ENCODE results near the gene TSPAN18.

DNA sequence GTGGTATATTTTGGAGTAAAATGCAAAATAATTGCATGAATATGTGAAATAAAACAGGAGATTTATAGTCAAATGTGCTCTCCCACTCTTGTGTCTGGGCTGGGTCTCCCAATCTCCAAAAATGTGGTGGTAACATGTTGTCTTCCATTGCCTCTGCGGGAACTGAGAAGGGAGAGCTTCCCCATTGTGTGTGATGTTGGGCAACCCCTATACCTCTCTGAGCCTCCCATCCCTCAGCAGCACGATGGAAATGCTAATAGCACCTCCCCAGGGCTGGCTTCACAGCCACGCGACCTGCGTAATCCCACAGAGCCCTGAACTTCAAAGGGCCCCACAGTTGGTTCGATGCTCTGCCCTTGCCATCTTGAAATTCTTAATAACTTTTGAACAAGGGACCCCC, 151.9 kb downstream of the TSPAN18 start:
- TF ChIP-seq, protein P1, sequence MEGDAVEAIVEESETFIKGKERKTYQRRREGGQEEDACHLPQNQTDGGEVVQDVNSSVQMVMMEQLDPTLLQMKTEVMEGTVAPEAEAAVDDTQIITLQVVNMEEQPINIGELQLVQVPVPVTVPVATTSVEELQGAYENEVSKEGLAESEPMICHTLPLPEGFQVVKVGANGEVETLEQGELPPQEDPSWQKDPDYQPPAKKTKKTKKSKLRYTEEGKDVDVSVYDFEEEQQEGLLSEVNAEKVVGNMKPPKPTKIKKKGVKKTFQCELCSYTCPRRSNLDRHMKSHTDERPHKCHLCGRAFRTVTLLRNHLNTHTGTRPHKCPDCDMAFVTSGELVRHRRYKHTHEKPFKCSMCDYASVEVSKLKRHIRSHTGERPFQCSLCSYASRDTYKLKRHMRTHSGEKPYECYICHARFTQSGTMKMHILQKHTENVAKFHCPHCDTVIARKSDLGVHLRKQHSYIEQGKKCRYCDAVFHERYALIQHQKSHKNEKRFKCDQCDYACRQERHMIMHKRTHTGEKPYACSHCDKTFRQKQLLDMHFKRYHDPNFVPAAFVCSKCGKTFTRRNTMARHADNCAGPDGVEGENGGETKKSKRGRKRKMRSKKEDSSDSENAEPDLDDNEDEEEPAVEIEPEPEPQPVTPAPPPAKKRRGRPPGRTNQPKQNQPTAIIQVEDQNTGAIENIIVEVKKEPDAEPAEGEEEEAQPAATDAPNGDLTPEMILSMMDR (IDR thresholded peaks at IDR 0.05): no peak
- TF ChIP-seq IRF3 (IDR thresholded peaks at IDR 0.05; ENCODE audit: low read depth, low read length) (no peak), RCOR1 (IDR thresholded peaks at IDR 0.05; ENCODE audit: low read length) (no peak), PBX3 (IDR thresholded peaks at IDR 0.05) (no peak), POLR2AphosphoS5 (IDR thresholded peaks at IDR 0.05; ENCODE audit: low read depth, low read length) (no peak), YY1 (IDR thresholded peaks at IDR 0.05; ENCODE audit: low read depth) (no peak), CHD2 (IDR thresholded peaks at IDR 0.05; ENCODE audit: low read length, partially characterized antibody) (no peak), NFIC (IDR thresholded peaks at IDR 0.05; ENCODE audit: borderline replicate concordance) (no peak), MXI1 (IDR thresholded peaks at IDR 0.05; ENCODE audit: low read depth, low read length) (no peak)
- TF ChIP-seq, protein P2, sequence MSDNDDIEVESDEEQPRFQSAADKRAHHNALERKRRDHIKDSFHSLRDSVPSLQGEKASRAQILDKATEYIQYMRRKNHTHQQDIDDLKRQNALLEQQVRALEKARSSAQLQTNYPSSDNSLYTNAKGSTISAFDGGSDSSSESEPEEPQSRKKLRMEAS (IDR thresholded peaks at IDR 0.05; ENCODE audit: low read depth): no peak
